ENCODE results near the gene GPR150.

GPR150 gene

DNA sequence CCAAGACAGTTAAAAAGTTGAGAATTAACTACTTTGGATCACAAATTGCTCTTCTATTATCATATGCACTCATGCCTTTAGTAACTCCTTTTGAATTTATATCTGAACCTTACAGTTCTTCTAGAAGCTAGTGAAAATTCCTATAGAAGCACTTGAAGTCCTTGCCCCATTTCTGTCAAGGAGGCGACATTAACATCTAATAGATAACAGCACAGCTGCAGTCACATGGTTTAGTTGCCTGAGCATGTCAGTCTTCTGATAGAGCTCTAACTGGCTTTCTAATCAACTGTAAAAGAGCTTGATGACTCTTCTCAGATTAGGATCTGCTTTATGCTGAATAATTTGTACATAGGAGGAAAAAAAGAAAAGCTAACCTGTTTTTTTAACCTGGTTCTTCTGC lies 35.7 kb downstream of the GPR150 start:
- DNase-seq = no peak

DNA sequence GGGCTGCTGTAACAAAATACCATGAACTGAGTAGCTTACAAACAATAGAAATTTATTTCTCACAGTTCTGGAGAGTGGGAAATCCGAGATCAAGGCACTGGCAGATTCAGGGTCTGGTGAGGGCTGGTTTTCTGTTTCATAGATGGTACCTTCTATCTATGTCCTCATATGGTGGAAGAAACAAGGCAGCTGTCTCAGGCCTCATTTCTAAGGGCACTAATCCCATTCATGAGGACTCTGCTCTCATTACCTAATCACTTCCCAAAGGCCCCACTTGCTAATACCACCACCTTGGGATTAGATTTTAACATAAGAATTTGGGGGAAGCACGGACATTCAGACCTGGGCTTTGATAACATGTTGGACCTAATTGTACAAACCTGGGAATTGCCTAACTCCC lies 40.2 kb downstream of the GPR150 start:
- DNase-seq = no peak

DNA sequence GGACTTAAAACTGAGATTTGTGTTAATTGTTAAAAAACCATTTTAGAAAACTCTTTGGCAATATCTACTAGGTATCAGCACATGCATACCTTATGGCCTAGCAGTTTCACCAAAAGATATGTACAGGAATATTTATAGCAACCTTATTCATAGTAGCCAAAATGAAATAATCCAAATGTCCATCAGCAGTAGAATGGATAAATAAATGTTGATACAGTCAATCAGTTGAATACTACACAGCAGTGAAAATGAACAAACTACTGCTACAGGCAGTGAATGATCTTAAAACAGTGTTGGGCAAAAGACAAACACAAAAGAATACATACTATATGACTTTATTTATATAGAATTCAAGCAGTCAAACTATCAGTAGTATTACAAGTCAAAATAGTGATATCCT lies 43.1 kb downstream of the GPR150 start:
- DNase-seq = no peak

DNA sequence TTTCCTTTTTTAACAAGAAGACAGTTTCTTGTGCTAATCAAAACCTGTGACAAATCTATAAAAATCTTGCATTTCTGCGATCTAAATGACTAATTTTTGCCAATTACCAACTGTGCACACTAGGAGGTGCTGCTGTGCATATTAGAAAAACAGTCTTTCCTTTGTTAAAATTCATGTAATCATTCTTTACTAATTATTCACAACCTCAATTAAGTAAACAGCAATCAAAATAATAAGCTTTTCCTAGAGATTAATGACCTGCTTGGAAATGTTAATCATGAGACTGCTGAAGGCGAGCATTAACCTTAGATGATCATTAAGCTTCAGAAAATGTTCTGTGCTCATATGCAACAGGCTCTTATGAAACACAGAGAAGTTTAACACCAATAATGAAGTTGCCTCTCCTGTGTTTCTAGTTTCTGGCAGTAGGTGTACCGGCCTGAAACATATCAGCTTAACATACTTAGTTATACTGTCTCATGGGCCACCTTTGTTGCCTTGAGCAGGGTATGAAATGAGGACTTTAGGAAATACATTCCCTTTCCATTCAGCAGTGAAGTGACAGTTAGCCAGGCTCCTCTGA lies 44.4 kb downstream of the GPR150 start:
- peak; percentile 28 for DNase-seq

DNA sequence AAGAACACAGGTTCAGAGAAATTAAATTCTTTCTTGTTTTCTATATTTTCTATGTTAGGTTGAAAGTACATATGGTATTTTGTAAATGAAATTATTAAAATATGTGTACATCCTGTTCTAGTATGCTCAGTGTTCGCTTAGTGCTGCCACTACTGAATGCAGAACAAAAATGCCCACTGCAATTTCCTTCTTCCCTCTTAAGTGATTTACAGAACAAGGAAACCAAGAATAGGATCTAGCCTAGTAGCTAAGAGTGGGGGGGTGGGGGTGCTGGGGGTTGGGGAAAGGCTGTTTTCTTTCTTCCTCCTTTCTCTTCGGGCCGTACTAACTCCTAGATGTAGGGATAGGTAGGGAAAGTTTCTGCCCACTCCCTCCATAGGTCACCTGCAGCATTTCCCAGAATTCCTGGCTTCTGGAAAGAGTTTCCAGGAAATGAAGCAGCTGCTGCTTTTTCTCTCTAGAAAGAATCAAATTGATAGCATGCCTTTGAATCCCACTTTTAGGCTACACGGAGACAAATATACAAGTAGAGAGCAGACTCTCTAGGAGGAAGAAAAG lies 47.3 kb downstream of the GPR150 start:
- no peak for DNase-seq

DNA sequence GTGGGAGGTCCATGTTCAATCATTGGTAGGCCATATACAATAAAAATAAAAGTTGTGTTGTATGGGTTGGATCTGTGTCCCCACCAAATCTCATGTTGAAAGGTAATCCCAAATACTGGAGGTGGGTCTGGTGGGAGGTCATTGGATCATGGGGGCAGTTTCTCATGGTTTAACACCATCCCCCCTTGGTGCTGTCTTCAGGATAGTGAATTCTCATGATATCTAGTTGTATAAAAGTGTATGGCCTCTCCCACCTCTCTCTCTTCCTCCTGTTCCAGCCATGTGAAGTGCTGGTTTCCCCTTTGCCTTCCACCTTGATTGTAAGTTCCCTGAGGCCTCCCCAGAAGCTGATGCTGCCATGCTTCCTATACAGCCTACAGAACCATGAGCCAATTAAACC lies 47.8 kb downstream of the GPR150 start:
- no peak for DNase-seq

DNA sequence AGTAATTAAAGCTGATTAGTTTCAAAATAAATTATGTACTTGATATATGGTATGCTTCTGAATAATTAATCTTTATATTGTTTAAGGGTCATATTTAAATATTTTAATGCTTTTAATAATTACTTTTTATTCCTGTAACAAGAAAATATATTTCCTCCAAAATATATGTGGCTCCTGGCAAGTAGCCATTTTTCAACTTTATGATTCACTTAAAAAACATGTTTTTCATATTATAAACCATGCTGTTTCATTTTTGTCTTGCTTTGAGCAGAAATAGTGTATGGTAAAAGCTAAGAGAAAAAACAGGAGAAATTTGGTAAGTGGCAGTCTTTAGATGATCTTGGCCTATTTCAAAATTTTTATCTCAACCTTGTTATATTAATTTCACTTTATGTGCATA lies 48.3 kb downstream of the GPR150 start:
- no peak for DNase-seq

DNA sequence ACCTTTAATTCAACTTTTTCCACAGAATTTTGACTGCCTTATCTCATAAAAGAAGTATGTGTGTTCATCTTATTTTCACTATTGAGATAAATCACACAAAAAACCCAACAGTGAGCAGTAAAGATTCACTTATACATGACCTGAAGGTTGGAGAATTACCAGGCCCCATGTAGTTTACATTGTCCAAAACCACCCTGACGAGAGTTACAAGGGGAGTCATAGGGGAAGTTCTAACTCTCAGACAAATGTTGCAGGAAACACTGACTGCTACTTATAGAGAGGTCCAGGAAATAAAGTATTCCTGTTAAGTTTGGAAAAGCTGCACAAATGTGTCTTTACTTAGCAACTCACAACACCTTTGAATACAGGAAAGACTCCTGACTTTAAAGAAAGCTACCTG lies 48.8 kb downstream of the GPR150 start:
- DNase-seq = no peak

DNA sequence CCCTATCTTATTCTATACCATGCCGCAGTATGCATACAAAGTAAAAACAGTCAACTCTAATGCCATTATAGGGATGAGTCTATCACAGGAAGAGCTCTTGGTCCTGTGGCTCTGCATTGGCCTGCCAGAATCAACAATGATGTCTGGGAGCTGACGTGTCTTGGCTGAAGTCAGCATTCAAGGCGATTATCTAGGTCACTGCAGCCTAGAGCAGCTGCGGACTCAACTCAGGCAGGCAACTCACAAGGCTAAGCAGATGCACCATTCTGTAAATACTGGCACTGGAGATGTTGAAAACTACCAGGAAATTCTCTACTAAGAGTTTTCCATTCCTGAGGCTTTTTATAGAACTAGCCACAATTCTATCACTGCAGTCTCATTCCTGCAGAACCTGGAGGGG lies 49.7 kb downstream of the GPR150 start:
- no peak for DNase-seq

DNA sequence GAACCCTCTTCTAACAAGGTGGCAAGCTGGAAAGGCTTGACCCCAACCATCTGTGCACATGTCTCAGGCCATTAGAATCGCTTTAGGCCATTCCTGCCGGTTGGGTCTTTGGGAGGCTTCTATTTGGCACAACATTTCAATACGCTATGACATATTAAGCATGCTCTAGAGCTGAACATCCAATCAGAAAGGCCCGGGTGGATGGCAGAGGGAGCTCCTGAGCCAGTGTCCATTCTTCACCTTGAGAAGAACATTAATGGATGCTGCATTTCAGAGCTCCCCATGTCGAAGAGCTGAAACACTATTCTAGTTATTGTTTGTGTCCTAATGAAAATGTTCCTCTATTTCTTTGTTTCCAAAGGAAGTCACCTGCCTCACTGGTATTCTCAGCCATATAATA lies 50.1 kb downstream of the GPR150 start:
- DNase-seq = no peak

DNA sequence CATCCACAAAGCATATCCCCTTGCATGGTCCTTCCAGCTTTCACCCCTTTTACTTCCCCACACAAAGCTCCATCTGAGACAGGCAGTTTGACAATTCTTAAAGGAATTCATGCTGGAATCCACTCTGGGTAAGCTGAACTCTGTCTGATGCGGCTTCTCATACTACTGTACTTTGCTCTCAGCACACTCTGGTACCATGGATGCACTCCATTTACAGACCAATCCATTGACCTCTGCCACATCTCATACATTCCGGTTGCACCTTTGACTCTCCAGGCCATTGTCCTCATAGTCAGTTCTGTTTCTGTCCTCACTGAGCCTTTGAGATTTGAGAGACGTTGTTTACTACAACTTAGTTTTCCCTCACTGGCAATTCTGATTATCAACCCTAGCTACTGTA lies 50.7 kb downstream of the GPR150 start:
- no peak for DNase-seq
